ENCODE measurements around the gene PRKD1.
A peak's percentile ranks its signal among the peaks of the same experiment; 100 is the strongest.
"Not testable (repeated sequence)": the region's sequence is repeated elsewhere in the genome, so short reads cannot be mapped to it uniquely, and the experiment has no call there.

PRKD1 gene

GRCh38 chr14:29735459-29735858, 192.2 kb downstream of the PRKD1 start:
- Mint-ChIP-seq H3K27ac (no peak overlapping the region), H3K9me3 (no peaks in the 10 kb centered on the region), H3K4me1 (no peaks in the 10 kb centered on the region), H3K36me3 (ENCODE audit: low read depth) (no peaks in the 10 kb centered on the region), H3K4me3 (no peak overlapping the region), H3K27me3 (ENCODE audit: low read depth, poor library complexity) (no peaks in the 10 kb centered on the region)
- no peak for TF ChIP-seq CTCF (IDR thresholded peaks at IDR 0.05)
- no peak for DNase-seq

- Mint-ChIP-seq H3K9me3 (no peaks in the 10 kb centered on the region), H3K27me3 (ENCODE audit: low read depth, poor library complexity) (no peaks in the 10 kb centered on the region), H3K27ac (no peak overlapping the region), H3K4me1 (no peaks in the 10 kb centered on the region), H3K36me3 (ENCODE audit: low read depth) (no peaks in the 10 kb centered on the region), H3K4me3 (no peak overlapping the region)
- no peak for DNase-seq
- no peak for TF ChIP-seq CTCF (IDR thresholded peaks at IDR 0.05)
These were observed 192.9 kb downstream of the PRKD1 start for GRCh38 chr14:29734732-29735131.

GRCh38 chr14:29726560-29727331, 200.9 kb downstream of the PRKD1 start:
- H3K4me1 Mint-ChIP-seq: peaks cover 30% of the 10 kb centered on the region
- H3K27me3 Mint-ChIP-seq (ENCODE audit: low read depth, poor library complexity); DNase-seq; H3K9me3 Mint-ChIP-seq; H3K27ac Mint-ChIP-seq; H3K36me3 Mint-ChIP-seq (ENCODE audit: low read depth); H3K4me3 Mint-ChIP-seq: not testable (repeated sequence)

GRCh38 chr14:29724991-29725390, 202.7 kb downstream of the PRKD1 start:
- H3K4me1 Mint-ChIP-seq: peaks cover 30% of the 10 kb centered on the region
- H3K4me3 Mint-ChIP-seq: no peak overlapping the region
- DNase-seq: peak; percentile 18
- H3K36me3 Mint-ChIP-seq (ENCODE audit: low read depth): no peaks in the 10 kb centered on the region
- H3K9me3 Mint-ChIP-seq: no peaks in the 10 kb centered on the region
- no peaks in the 10 kb centered on the region for H3K27me3 Mint-ChIP-seq (ENCODE audit: low read depth, poor library complexity)
- no peak for TF ChIP-seq CTCF (IDR thresholded peaks at IDR 0.05)
- peak overlapping the region; percentile 10 for H3K27ac Mint-ChIP-seq

- no peaks in the 10 kb centered on the region for H3K36me3 Mint-ChIP-seq (ENCODE audit: low read depth)
These were observed 204.8 kb downstream of the PRKD1 start for GRCh38 chr14:29722831-29723230.

GRCh38 chr14:29721586-29721985, 206.1 kb downstream of the PRKD1 start:
- Mint-ChIP-seq H3K27ac (no peak overlapping the region), H3K4me1 (peaks cover 30% of the 10 kb centered on the region), H3K4me3 (no peak overlapping the region), H3K36me3 (ENCODE audit: low read depth) (no peaks in the 10 kb centered on the region), H3K27me3 (ENCODE audit: low read depth, poor library complexity) (no peaks in the 10 kb centered on the region), H3K9me3 (no peaks in the 10 kb centered on the region)
- DNase-seq: no peak
- TF ChIP-seq CTCF (IDR thresholded peaks at IDR 0.05): no peak

More at GRCh38 chr14:29722831-29723230, 204.8 kb downstream of the PRKD1 start:
- Mint-ChIP-seq H3K27me3 (ENCODE audit: low read depth, poor library complexity) (no peaks in the 10 kb centered on the region), H3K4me3 (no peak overlapping the region), H3K27ac (no peak overlapping the region), H3K9me3 (no peaks in the 10 kb centered on the region), H3K4me1 (peaks cover 30% of the 10 kb centered on the region)
- DNase-seq: no peak
- TF ChIP-seq CTCF (IDR thresholded peaks at IDR 0.05): no peak
